Urinary bladder (tissue), 4 donors: ENCODE measurements around the gene ENTREP3. TPM values are rescaled to one million over a fixed set of nuclear protein-coding genes. Genes with fewer than 3 reads are reported as not detected.
A peak's percentile ranks its signal among the peaks of the same experiment; 100 is the strongest.
"Not testable (repeated sequence)": the region's sequence is repeated elsewhere in the genome, so short reads cannot be mapped to it uniquely, and the experiment has no call there.

Experiments used
- DNase-seq: peaks from one replicate; pipeline ENCODE4 v3.0.0-alpha.2; 2015; ENCODE audit errors: extremely low spot score
- H3K27ac ChIP-seq: one replicate; pipeline ENCODE4 v1.5.1; 2013; ENCODE audit warnings: low read depth, mild to moderate bottlenecking, moderate library complexity
- H3K36me3 ChIP-seq: one replicate; pipeline ENCODE4 v1.6.1; 2013; ENCODE audit warnings: mild to moderate bottlenecking, moderate library complexity; ENCODE audit not compliant: insufficient read depth
- H3K4me1 ChIP-seq: one replicate; pipeline ENCODE4 v1.6.1; 2013; ENCODE audit warnings: mild to moderate bottlenecking, moderate library complexity; ENCODE audit not compliant: insufficient read depth
- H3K4me3 ChIP-seq: one replicate; pipeline ENCODE4 v1.5.1; 2013; ENCODE audit warnings: low read depth, low read length
- WGBS: extraction: QIAGEN DNeasy Blood & Tissue Kit; methylation state at CpG from one replicate; pipeline ENCODE4 v1.1.7; 2013; 5-methylcytosine and 5-hydroxymethylcytosine counted together
- polyA plus RNA-seq: library from polyadenylated mRNA; stranded (reverse); fragments of 200-250 nt; gene quantifications from one replicate; pipeline ENCODE4 v1.2.3, GENCODE V29; 2013
- total RNA-seq: library from RNA; depleted of rRNA; stranded (reverse); fragments of >200 nt; gene quantifications from one replicate; pipeline ENCODE4 v1.2.3, GENCODE V29; 2014
- donor health status: healthy with polysubstance abuse.
- donor health status: healthy.

The ENTREP3 gene
- total and polyA plus RNA-seq, 2 donors: 2.6 to 37.8 TPM

GRCh38 chr1:155291006-155291405 lies 35.7 kb upstream of the ENTREP3 start:
- H3K4me1 ChIP-seq, DNase-seq, H3K36me3 ChIP-seq, H3K27ac ChIP-seq, H3K4me3 ChIP-seq: not testable (repeated sequence)
- WGBS: 77% methylated on average over 10 of the region's 10 CpGs

DNA sequence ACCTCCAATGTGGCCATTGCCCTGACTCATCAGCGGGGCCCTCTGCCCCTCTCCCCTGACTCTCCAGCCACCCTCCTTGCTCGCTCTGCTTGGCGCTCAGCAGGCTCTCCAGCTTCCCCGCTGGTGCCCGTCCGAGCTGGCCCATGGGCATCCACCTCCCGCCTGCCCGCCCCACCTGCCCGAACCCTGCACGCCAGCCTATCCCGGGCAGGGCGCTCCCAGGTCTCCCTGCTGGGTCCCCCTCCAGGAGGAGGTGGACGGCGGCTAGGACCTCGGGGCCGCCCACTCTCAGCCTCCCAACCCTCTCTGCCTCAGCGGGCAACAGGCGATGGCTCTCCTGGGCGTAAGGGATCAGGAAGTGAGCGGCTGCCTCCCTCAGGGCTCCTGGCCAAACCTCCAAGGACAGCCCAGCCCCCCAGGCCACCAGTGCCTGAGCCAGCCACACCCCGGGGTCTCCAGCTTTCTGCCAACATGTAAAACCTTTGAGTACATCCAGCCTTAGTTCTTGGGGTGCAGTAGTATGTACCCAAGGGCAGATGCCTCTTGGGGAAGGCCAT lies 32.8 kb upstream of the ENTREP3 start:
- no peaks in the 10 kb centered on the region for H3K36me3 ChIP-seq
- no peak overlapping the region for H3K27ac ChIP-seq
- 89% methylated on average over 21 of the region's 21 CpGs for WGBS
- H3K4me3 ChIP-seq: no peak overlapping the region
- H3K4me1 ChIP-seq: no peaks in the 10 kb centered on the region
- no peak for DNase-seq

GRCh38 chr1:155286544-155286943 lies 31.3 kb upstream of the ENTREP3 start:
- no peaks in the 10 kb centered on the region for H3K4me1 ChIP-seq
- 98% methylated on average over 2 of the region's 2 CpGs for WGBS
- no peak for DNase-seq
- H3K27ac ChIP-seq: no peak overlapping the region
- H3K4me3 ChIP-seq: no peak overlapping the region
- H3K36me3 ChIP-seq: no peaks in the 10 kb centered on the region

DNA sequence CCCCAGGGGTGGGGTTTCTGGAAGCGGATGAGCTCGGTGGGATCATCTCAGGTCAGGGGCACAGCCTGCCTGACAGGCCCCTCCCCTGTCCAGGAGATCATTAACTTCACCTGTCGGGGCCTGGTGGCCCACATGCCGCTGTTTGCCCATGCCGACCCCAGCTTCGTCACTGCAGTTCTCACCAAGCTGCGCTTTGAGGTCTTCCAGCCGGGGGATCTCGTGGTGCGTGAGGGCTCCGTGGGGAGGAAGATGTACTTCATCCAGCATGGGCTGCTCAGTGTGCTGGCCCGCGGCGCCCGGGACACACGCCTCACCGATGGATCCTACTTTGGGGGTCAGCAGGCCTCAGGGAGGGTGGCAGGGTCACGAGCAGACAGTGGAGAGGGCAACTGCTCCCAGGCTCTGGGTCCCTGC lies 30.4 kb upstream of the ENTREP3 start:
- no peak overlapping the region for H3K27ac ChIP-seq
- DNase-seq: no peak
- 92% methylated on average over 18 of the region's 18 CpGs for WGBS
- no peaks in the 10 kb centered on the region for H3K36me3 ChIP-seq
- no peak overlapping the region for H3K4me3 ChIP-seq
- no peaks in the 10 kb centered on the region for H3K4me1 ChIP-seq

- Histone ChIP-seq H3K27ac (no peak overlapping the region), H3K4me3 (no peak overlapping the region), H3K4me1 (no peaks in the 10 kb centered on the region), H3K36me3 (no peaks in the 10 kb centered on the region)
- WGBS: 94% methylated on average over 14 of the region's 14 CpGs
- DNase-seq: no peak
These were observed 29.8 kb upstream of the ENTREP3 start for GRCh38 chr1:155285063-155285462.

- Histone ChIP-seq H3K27ac (no peak overlapping the region), H3K4me3 (no peak overlapping the region), H3K36me3 (no peaks in the 10 kb centered on the region), H3K4me1 (no peaks in the 10 kb centered on the region)
- WGBS: 95% methylated on average over 12 of the region's 12 CpGs
- DNase-seq: no peak
These were observed 29.2 kb upstream of the ENTREP3 start for GRCh38 chr1:155284476-155284875.

- H3K36me3 ChIP-seq: no peaks in the 10 kb centered on the region
- H3K27ac ChIP-seq: no peak overlapping the region
- no peak overlapping the region for H3K4me3 ChIP-seq
- WGBS: 94% methylated on average over 29 of the region's 29 CpGs
- DNase-seq: no peak
- no peaks in the 10 kb centered on the region for H3K4me1 ChIP-seq
These were observed 27.3 kb upstream of the ENTREP3 start for GRCh38 chr1:155282488-155283091.

DNA sequence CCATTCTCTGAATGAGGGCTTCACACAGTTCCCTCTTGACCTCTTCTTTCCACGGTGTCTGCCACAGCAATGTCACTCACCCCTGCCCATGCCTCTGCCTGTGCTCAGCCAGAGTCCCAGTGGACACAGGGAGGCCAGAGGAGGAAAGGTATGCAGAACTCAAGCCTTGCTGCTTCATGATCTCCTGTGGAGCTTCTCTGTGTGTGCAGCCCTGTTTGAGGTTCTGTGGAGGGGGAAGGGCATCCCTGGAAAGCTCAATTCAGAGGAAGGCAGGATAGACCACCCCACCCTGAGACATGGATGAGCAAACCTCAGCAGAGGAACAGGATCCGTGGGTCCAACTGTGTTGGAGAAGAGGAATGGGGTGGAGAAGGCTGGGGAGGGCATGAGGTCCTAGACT lies 24.0 kb upstream of the ENTREP3 start:
- H3K36me3 ChIP-seq: no peaks in the 10 kb centered on the region
- H3K4me1 ChIP-seq: peaks cover 2% of the 10 kb centered on the region
- WGBS: 86% methylated on average over 2 of the region's 2 CpGs
- H3K4me3 ChIP-seq: no peak overlapping the region
- no peak for DNase-seq
- H3K27ac ChIP-seq: no peak overlapping the region

DNA sequence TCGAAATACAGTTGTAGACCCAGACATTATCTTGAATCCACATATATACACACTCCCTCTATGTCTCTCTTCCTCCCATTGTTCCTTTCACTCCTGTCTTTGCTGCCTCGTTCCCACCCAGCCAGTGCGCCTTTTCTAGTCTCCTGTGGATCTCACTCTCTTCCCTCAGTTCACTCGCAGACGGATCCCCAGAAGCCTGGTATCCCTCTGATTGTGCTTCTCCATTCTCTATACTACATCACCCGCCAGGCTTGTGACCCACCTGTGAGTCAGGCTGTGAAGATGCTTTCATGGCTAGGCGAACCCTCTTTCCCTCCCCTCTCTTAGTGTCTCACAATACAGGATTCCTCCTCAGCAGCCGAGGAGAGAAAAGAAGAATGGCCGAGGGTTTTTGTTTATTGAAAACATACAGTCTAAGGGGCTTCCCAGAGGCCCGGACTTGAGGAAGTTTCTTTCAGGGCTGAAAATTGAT lies 23.4 kb upstream of the ENTREP3 start:
- no peak for DNase-seq
- Histone ChIP-seq H3K36me3 (no peaks in the 10 kb centered on the region), H3K4me3 (no peak overlapping the region), H3K4me1 (peaks cover 2% of the 10 kb centered on the region), H3K27ac (no peak overlapping the region)
- 62% methylated on average over 10 of the region's 10 CpGs for WGBS

GRCh38 chr1:155277902-155278688 lies 22.8 kb upstream of the ENTREP3 start:
- H3K4me1 ChIP-seq: peaks cover 2% of the 10 kb centered on the region
- H3K27ac ChIP-seq: no peak overlapping the region
- 1% methylated on average over 29 of the region's 29 CpGs for WGBS
- peak overlapping the region; percentile 70 for H3K4me3 ChIP-seq
- H3K36me3 ChIP-seq: no peaks in the 10 kb centered on the region
- no peak for DNase-seq

- peak within 1 kb of the TSS; percentile 70 for H3K4me3 ChIP-seq
- peak; percentile 95 for DNase-seq
- H3K4me1 ChIP-seq: peaks cover 2% of the 10 kb centered on the region
- no peaks in the 10 kb centered on the region for H3K36me3 ChIP-seq
- peak within 1 kb of the TSS; percentile 60 for H3K27ac ChIP-seq
- 1% methylated on average over 68 of the region's 68 CpGs for WGBS
These were observed 22.0 kb upstream of the ENTREP3 start, which contains the start of gene HCN3 for GRCh38 chr1:155277070-155277901. Gene HCN3 (plus strand): TSS chr1:155277463. CDS start chr1:155277591, 128 bp downstream.

DNA sequence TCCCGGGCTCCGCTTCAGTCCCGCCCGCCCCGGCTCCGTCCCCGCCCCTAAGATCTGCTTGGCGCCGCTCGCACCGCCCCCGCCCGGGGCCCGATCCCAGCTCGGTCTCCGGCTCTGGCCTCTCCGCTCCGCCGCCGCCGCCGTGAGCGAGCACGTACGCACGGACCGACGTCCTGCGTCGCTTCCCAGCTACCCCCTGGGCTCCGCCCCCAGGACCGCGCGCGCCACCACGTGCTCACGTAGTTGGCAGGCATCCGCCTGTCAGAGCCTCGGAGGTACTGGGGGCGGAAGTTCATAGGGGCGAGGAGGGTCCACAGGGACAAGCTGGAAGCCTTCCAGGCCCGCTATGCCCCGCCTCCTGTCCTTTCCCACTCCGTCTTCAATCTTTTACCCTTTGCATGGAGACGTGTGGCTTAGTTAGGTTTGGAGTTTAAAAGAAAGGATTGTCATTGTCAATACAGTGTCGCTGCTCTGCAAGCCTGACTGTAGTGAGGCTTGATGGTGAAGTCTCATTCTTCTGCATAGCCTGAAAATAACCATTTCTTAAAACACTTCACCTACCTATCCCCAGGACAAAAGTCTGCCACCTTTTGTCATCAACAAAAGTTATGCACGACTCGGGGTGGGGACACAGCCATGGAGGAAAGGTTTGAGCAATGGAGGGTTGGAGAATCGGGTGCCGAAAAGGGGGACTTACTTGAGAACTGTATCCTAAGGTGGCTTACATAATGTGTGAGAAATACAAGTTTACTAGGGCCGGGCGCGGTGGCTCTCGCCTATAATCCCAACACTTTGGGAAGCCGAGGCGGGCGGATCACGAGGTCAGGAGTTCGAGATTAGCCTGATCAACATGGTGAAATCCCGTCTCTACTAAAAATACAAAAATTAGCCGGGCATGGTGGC lies 18.3 kb upstream of the ENTREP3 start, which contains the start of gene CLK2:
TSS of gene CLK2 (minus strand) at position 162 of the 903 bp plus-strand sequence. CDS start 2,527 bp downstream, outside the sequence.
- H3K27ac ChIP-seq: peak within 1 kb of the TSS; percentile 93
- no peaks in the 10 kb centered on the region for H3K36me3 ChIP-seq
- peak within 1 kb of the TSS; percentile 72 for H3K4me3 ChIP-seq
- 11% methylated on average over 61 of the region's 61 CpGs for WGBS
- DNase-seq: peak; percentile 76
- peaks cover 2% of the 10 kb centered on the region for H3K4me1 ChIP-seq
